KOPT-K1 (cell line): ENCODE measurements around the gene LMX1B.

ENCODE experiments used
- H3K27ac ChIP-seq: fragments of 200-600 bp; sonication (generic); 2 replicates; pipeline ENCODE4 v1.5.1; 2016; ENCODE audit warnings: antibody characterized with exemption, mild to moderate bottlenecking, low read depth, low read length; ENCODE audit not compliant: poor library complexity, severe bottlenecking
- H3K36me3 ChIP-seq: fragments of 200-600 bp; sonication (generic); 2 replicates; pipeline ENCODE4 v1.5.1; 2017; ENCODE audit warnings: antibody characterized with exemption, mild to moderate bottlenecking, low read length, moderate library complexity; ENCODE audit not compliant: insufficient read depth
- H3K9me3 ChIP-seq: fragments of 200-600 bp; sonication (generic); 2 replicates; pipeline ENCODE4 v1.5.1; 2017; ENCODE audit warnings: antibody characterized with exemption, low read length, mild to moderate bottlenecking; ENCODE audit not compliant: insufficient read depth, poor library complexity, severe bottlenecking

Gene LMX1B

DNA sequence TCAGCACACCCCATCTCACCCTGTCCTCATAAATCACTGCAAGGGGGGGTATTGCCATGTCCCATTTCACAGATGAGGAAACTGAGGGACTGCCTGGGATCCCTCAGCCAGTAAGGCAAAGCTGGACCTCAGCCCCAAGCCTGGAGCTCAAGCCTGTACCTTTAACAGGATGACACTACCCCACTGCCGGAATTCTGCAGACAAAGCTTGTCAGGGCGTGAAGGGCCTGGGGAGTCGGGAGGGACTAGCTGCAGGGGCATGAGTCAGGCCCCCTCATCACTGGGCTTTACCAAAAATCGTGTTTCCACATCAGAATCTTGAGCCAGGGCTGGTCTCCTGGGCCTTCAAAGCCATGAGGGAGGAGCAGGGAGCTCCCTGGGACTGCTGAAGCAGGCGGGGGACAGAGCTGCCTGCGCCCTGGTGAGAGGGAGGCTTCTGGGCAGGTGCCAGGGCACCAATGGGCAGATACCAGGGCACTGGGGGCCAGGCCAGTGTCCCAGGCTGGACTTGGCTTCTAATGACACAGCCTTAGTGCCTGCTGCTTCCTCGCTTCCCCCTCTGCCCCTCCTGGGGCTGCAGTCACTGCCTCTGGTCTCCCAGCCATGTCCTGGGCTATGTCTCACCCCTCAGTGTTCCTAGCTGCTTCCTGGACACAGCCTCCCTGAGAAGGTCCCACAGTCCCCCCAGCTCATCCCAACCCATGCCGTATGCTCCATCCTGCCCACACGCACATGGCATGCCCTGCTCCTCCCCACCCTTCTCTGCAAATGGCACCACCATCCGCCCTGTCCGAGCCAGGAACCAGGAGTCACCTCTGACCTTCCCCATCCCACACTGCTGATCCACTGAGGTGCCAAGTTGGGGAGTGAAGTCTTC, 80.7 kb downstream of the LMX1B start:
- H3K9me3 ChIP-seq, result no peaks in the 10 kb centered on the region
- H3K27ac ChIP-seq, result no peak overlapping the region
- no peaks in the 10 kb centered on the region for H3K36me3 ChIP-seq

DNA sequence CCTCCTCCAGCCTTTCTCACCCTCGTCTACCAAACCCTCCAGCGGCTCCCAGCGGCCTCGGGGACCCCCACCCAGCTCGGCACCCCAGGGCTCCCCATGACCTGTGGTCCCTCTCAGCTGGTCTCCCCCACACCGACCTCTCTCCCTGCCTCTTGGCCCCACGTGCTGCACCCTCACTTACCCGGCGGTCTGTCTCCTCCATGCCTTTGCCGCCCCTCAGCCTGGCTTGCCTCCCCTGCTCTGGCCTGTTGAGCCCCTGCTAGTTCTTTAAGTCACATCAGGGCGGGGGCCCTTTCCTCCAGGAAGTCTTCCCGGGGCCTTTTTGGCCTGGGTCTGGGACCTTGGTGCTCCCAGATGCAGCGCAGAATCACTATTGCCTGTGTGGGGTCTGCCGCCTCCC, 81.5 kb downstream of the LMX1B start:
- Histone ChIP-seq H3K9me3 (no peaks in the 10 kb centered on the region), H3K27ac (no peak overlapping the region), H3K36me3 (no peaks in the 10 kb centered on the region)

DNA sequence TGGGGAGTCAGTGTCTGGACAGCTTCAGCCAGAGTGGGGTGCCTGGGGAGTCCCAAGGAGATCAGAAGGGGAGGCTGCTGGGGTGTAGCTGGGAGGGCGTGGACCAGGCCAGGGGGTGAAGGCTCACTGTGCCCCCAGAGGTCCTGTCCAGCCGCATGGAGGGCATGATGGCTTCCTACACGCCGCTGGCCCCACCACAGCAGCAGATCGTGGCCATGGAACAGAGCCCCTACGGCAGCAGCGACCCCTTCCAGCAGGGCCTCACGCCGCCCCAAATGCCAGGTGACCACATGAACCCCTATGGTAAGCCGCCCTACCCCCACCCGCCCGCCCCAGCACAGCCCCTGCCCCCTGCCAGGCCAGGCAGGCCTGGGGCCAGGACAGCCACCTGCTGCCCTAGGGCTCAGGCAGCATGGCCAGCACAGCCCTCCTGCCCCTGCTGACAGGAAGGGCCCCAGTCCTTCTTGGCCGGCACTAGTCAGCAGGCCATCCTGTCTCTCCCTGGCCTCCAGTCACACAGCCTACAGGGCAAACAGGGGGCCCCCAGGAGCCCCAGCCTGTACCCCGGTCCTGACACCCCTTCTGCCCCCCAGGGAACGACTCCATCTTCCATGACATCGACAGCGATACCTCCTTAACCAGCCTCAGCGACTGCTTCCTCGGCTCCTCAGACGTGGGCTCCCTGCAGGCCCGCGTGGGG, 82.1 kb downstream of the LMX1B start:
- no peak overlapping the region for H3K27ac ChIP-seq
- H3K9me3 ChIP-seq, result no peaks in the 10 kb centered on the region
- H3K36me3 ChIP-seq, result no peaks in the 10 kb centered on the region

DNA sequence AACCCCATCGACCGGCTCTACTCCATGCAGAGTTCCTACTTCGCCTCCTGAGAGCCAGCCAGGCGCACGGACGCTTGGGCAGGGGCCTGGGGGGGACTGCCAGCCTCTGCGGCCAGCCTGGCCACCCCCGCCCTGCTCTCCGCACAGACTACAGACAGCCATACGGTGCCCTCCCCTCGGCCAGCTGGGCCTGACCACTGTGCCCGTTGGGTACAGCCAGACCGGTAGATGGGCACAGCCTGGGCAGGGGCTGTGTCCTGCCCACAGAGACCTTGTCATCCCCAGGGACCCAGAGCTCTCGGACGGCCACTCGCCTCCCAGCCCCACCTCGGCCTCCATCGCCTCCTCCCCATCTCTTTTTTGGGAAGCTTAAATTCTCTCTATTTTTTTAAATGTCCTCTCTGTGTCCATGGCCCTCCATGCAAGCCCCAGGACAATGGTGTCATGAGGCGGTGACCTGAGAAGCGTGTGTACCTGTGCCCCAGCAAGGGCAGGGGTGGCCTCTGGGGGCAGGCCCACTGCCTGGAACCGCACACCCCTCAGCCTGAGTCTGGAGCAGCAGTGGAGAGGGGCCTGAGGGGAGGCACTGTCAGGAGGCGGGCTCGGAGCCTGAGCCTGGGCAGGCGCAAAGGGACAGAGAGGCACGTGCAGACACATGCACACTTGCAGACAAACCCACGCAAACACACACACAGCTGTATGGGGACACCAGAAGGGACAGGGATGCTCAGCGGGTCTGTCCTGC, 82.8 kb downstream of the LMX1B start:
- Histone ChIP-seq H3K36me3 (no peaks in the 10 kb centered on the region), H3K27ac (no peak overlapping the region), H3K9me3 (no peaks in the 10 kb centered on the region)

DNA sequence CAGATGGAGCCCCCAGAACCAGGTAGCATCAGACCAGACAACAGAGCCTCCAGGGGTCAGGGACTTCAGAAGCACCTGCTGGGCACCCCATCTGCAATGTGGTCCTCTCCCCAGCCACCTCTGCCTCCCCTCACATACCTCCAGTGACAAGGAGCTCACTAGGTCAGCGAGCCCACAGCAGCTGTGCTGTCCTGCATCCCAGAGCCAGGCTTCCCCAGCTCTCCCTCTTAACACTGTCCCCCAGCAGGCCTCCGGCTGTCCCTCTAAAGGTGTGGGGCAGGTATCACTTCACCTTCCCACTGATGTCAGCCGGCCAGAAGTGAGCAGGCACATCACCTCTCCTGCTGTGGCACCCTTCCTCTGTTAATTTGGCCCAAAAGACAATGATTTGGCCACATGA, 83.6 kb downstream of the LMX1B start:
- Histone ChIP-seq H3K36me3 (no peaks in the 10 kb centered on the region), H3K27ac (no peak overlapping the region), H3K9me3 (no peaks in the 10 kb centered on the region)

DNA sequence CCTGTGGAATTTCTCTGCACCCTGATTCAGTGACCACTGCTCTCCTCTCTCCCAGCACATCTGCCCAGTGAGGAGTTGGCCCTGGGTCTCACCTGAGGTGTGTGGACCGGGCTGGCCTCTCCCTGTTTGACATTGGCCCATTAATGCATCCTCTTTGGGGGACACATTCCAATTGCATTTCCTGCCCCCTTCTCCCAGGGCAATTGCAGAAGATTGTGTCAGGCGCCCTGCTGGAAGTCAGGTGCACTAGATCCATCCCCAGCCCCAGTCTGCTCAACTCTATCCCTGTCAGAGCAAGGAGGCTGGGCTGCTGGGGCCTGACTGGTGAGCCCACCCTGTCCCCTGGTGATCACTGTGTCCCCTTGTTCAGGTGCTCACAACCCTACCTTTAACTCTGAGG, 84.5 kb downstream of the LMX1B start:
- Histone ChIP-seq H3K36me3 (no peaks in the 10 kb centered on the region), H3K9me3 (no peaks in the 10 kb centered on the region), H3K27ac (no peak overlapping the region)

DNA sequence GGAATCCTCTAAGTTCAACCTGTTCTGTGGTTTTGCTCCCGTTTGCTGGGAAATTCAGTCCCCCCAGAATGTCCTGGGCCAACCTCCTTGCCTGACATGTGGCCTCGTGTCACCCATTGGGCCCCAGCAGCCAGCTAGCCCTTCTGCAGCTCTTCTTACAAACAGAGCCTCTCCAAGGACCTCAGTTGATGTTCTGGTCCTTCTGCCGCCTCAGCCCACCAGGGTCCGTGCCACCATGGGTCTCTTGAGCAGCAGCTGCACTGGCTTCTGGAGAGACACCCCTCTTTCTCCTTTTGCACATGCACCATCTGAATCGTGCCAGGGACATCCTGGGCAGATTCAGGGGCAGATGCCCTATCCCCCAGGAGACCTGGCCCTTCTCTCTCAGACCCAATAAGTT, 85.0 kb downstream of the LMX1B start:
- Histone ChIP-seq H3K9me3 (no peaks in the 10 kb centered on the region), H3K36me3 (no peaks in the 10 kb centered on the region), H3K27ac (no peak overlapping the region)

DNA sequence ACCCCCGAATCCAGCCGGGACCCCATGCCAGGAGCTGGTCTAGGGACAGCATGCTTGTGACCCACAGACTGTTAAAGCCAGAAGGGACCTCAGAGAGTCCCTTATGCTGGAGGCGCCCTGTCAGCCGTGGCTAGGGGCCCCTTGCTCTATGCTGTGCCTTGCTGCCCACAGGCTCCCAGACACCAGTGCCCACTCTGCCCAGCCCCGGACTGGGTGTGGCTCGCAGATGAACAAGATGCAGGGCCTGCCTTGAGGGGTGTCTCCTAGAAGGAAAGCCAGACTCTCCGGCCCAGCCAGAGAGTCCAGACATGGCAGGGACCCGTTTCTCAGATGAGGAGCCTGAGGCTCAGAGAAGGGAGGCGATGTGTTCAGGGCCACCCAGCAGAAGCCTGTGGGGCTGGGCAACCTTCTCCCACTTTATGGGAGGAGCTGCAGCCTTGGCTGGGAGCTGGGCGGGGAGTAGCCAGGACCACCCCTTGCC, 85.7 kb downstream of the LMX1B start:
- H3K9me3 ChIP-seq, result no peaks in the 10 kb centered on the region

DNA sequence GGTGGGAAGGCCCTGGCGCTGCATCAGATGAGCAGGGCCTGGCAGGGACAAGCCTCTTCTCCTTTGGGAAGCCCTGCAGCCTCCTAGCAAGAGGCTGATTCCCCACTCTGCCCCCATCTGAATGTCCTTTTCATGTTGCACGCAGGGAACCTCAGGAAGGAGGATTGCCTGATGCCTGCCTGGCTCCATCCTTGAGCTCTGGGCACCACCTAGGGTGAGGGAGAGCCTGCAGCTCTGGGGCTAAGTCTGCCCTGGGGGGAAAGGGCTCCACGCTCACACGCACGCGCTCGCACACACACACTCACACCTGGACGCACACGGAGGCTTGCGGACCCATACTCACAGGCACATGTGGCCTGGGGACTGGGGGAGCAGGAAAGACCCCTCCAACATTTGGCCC, 86.6 kb downstream of the LMX1B start:
- Histone ChIP-seq H3K27ac (no peak overlapping the region), H3K9me3 (no peaks in the 10 kb centered on the region), H3K36me3 (no peaks in the 10 kb centered on the region)

More for the DNA sequence above, 85.7 kb downstream of the LMX1B start:
- no peak overlapping the region for H3K27ac ChIP-seq
- H3K36me3 ChIP-seq, result no peaks in the 10 kb centered on the region

DNA sequence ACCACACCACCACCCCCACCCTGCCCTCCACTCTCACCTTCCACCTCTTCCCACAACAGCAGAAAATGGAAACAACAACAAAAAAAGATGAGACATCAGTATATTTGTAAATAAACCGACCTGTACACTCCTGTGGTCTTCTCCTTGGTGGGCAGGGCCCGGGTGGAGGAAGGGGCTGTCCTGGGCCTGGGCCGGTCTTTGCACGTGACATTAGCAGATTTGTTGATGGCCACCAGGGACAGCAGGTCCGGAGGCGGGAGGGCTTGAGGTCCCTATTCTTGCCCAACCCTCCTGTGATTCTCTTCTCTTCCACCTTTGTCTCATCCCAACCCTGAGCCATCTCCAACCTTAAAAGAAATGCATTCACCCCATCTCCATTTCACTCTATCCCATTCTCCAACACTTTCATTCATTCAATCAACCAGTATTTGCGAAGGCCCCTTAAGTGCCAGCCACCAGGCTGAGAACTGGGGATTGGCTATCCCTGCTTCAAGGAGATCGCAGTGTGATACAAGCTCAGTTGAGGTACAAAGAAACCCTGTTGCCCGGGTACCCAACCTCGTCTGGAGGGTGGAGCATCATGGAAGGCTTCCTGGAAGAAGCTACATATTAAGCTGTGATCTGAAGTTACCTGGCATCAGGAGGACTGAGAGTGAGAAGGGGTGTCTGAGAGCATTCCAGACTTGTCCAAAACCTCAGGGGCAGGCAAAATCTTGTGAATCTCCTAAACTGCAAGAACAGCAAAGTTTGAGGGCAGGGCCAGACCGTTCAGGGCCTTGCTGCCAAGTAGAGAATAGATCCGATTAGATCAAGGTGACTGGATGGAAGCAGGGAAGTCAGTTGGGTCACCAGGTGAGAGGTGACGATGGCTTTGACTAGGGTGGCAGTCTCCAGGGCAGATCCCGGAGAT, 87.4 kb downstream of the LMX1B start:
- Histone ChIP-seq H3K36me3 (no peaks in the 10 kb centered on the region), H3K27ac (no peak overlapping the region), H3K9me3 (no peaks in the 10 kb centered on the region)

DNA sequence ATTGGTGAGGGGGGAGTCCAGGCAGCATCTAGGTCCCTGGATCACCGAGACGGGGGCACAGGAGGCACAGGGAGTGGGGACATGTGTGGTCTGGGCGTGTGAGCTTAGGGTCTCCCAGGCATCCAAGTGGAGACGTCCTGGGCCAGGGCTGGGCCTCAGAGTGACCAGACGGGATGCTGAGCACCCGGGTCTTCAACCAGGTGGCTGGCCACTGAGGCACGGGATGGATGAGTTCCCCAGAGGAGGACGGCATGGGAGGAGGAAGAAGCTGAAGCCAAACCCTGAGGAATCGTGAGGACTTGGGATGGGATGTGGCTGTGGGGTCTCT, 88.0 kb downstream of the LMX1B start:
- Histone ChIP-seq H3K36me3 (no peaks in the 10 kb centered on the region), H3K27ac (no peak overlapping the region), H3K9me3 (no peaks in the 10 kb centered on the region)

DNA sequence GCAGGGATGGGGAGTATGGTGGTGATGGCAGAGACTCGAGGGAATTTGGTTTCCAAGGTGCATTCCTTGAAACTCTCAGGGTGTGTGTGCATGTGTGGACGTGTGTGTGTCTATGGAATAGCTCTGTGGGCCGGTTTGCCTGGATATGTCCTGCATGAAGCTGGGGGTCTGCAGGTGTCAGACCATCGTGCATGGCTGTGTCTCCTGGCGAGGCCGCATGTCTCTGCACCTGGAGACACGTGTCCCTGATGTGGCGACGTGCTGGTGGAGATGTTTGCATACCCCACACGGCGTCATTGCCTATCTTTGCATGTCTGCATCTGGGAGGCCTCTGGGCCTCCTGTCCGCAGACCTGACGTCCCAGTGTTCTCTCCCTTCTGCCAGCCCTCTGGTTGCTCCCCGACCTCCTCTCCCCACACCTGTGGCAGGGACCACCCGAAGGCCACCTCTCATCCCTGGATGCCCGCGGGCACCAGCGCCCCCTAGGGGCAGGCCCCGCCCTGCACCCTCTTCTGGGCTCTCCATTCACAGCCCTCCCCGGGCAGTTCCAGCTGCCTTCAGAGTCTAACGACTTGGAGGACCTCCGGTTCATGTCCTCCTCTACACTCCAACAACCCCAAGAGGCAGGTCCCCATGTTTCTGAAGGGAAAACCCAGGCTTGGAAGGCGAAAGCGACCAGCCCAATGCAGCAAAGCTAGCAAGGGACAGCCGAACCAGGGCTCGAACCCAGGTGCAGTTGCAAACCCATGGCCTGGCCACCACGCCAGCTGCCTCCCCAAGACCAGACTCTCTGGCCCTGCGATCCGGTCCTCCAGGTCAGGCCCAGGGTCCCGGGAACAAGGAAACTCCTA, 88.6 kb downstream of the LMX1B start:
- Histone ChIP-seq H3K27ac (no peak overlapping the region), H3K9me3 (no peaks in the 10 kb centered on the region)

DNA sequence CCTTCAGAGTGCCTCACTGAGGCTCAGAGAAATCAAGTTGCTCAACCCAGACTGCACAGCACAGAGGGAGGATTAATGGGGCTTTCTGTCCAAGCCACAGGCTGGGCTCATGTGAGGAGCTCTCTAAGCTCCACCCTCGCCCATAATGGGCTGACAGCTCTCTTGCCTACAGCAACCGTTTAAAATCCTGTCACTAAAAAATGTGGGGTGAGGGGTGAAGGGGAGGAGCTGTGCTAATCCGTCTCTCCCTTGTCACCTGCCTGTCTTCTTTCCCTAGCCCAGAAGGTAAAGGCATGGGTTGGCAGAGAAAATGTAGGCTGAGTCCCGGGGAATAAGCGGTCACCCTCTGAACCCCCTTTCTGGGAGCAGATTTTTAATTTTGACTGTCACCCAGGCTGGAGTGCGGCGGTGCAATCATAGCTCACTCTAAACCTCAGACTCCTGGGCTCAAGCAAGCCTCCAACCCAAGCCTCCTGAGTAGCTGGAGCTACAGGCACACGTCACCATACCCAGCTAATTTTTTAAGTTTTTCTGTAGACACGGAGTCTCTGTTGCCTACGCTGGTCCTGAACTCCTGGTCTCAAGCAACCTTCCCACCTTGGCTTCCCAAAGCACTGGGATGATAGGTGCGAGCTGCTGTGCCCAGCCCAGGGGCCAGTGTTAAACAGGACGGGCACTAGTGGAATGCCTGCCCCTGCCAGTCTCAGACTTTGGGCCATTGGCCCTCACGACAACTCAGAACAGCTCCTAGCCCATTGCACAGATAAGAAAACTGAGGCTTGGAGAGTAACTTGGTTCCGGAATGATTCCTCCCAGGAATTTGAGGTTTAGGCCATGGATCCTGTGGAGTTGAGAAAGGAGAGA, 89.5 kb downstream of the LMX1B start:
- Histone ChIP-seq H3K36me3 (no peaks in the 10 kb centered on the region), H3K27ac (no peak overlapping the region), H3K9me3 (no peaks in the 10 kb centered on the region)

More for the DNA sequence above, 88.6 kb downstream of the LMX1B start:
- no peaks in the 10 kb centered on the region for H3K36me3 ChIP-seq
